Stimulated activated naive CD8-positive, alpha-beta T cell treated with anti-CD3 and anti-CD28 coated beads, Interleukin-15, amount 100 ng/mL, for 72 hours (primary cell): Measurements from ENCODE around the gene HOXA10.
A peak's percentile ranks its signal among the peaks of the same experiment; 100 is the strongest.

ENCODE experiments used
- ATAC-seq: fragments of 150-1000 bp; cut with Tn5 transposase; 2 replicates; pipeline ENCODE4 v1.10.0; 2021; ENCODE audit warnings: mild to moderate bottlenecking, moderate library complexity
- DNase-seq, 2 donors: peaks; one replicate each; pipeline ENCODE4 v3.0.0; 2021 to 2022
- H3K27ac Mint-ChIP-seq, 2 donors: one replicate each; pipeline ENCODE4 v1.8.0; 2022; ENCODE audit warnings: mild to moderate bottlenecking in 2 of 2, mixed read lengths in 2 of 2, moderate library complexity in 2 of 2
- H3K27me3 Mint-ChIP-seq: one replicate; pipeline ENCODE4 v1.8.0; 2022; ENCODE audit warnings: mixed read lengths
- H3K4me1 Mint-ChIP-seq: one replicate; pipeline ENCODE4 v1.8.0; 2022; ENCODE audit warnings: mild to moderate bottlenecking, mixed read lengths
- H3K4me3 Mint-ChIP-seq, 2 donors: one replicate each; pipeline ENCODE4 v1.8.0; 2022; ENCODE audit warnings: mild to moderate bottlenecking in 2 of 2, mixed read lengths in 2 of 2, moderate library complexity in 1 of 2
- H3K9me3 Mint-ChIP-seq, 2 donors: one replicate each; pipeline ENCODE4 v1.8.0; 2022; ENCODE audit warnings: mixed read lengths in 2 of 2

Gene HOXA10

GRCh38 chr7:27153526-27153925 lies 20.6 kb downstream of the HOXA10 start:
- ATAC-seq (no peak), DNase-seq (no peak)
- peaks cover 100% of the 10 kb centered on the region for H3K27me3 Mint-ChIP-seq
- H3K9me3 Mint-ChIP-seq = no peaks in the 10 kb centered on the region
- H3K27ac Mint-ChIP-seq = no peak overlapping the region
- no peak overlapping the region for H3K4me3 Mint-ChIP-seq
- H3K4me1 Mint-ChIP-seq = peaks cover 69% of the 10 kb centered on the region

GRCh38 chr7:27152816-27153442 lies 21.2 kb downstream of the HOXA10 start:
- DNase-seq (no peak), ATAC-seq (no peak)
- H3K27me3 Mint-ChIP-seq = peaks cover 100% of the 10 kb centered on the region
- H3K4me1 Mint-ChIP-seq = peaks cover 69% of the 10 kb centered on the region
- no peak overlapping the region for H3K27ac Mint-ChIP-seq
- no peaks in the 10 kb centered on the region for H3K9me3 Mint-ChIP-seq
- no peak overlapping the region for H3K4me3 Mint-ChIP-seq

GRCh38 chr7:27151931-27152815 lies 21.9 kb downstream of the HOXA10 start, which contains the start of gene HOXA3:
TSS of gene HOXA3 (minus strand) at chr7:27152583. CDS start at chr7:27110640, 41,943 bp downstream.
- peaks cover 62% of the 10 kb centered on the region for H3K4me1 Mint-ChIP-seq
- ATAC-seq = no peak
- no peaks in the 10 kb centered on the region for H3K9me3 Mint-ChIP-seq
- peak within 1 kb of the TSS; percentile 79 to 87 for H3K4me3 Mint-ChIP-seq
- no peak for DNase-seq
- peak within 1 kb of the TSS in 1 of 2 donors; percentile 68 for H3K27ac Mint-ChIP-seq
- H3K27me3 Mint-ChIP-seq = peaks cover 100% of the 10 kb centered on the region

GRCh38 chr7:27151341-27151930 lies 22.7 kb downstream of the HOXA10 start:
- no peak for ATAC-seq
- no peak for DNase-seq
- peaks cover 58% of the 10 kb centered on the region for H3K4me1 Mint-ChIP-seq
- H3K4me3 Mint-ChIP-seq = peak overlapping the region; percentile 79 to 87
- H3K27me3 Mint-ChIP-seq = peaks cover 100% of the 10 kb centered on the region
- no peaks in the 10 kb centered on the region for H3K9me3 Mint-ChIP-seq
- peak overlapping the region in 1 of 2 donors; percentile 68 for H3K27ac Mint-ChIP-seq

GRCh38 chr7:27150568-27151340 lies 23.4 kb downstream of the HOXA10 start:
- Mint-ChIP-seq H3K4me3 (peak overlapping the region; percentile 79 to 87), H3K27me3 (peaks cover 100% of the 10 kb centered on the region), H3K4me1 (peaks cover 52% of the 10 kb centered on the region), H3K27ac (no peak overlapping the region), H3K9me3 (no peaks in the 10 kb centered on the region)
- ATAC-seq (peak; percentile 79), DNase-seq (peak; percentile 74 to 79)

- Mint-ChIP-seq H3K27ac (no peak overlapping the region), H3K4me1 (peaks cover 44% of the 10 kb centered on the region), H3K9me3 (no peaks in the 10 kb centered on the region), H3K27me3 (peaks cover 100% of the 10 kb centered on the region), H3K4me3 (peak overlapping the region; percentile 79 to 87)
- ATAC-seq = peak; percentile 17
- peak in 1 of 2 donors; percentile 9 for DNase-seq
Observed at GRCh38 chr7:27149842-27150567, 24.1 kb downstream of the HOXA10 start.

- ATAC-seq (no peak), DNase-seq (no peak)
- Mint-ChIP-seq H3K4me1 (peaks cover 35% of the 10 kb centered on the region), H3K9me3 (no peaks in the 10 kb centered on the region), H3K27ac (no peak overlapping the region), H3K27me3 (peaks cover 94% of the 10 kb centered on the region), H3K4me3 (no peak overlapping the region)
Observed at GRCh38 chr7:27148756-27149641, 25.1 kb downstream of the HOXA10 start.

- H3K4me1 Mint-ChIP-seq = peaks cover 35% of the 10 kb centered on the region
- peak overlapping the region; percentile 69 to 78 for H3K4me3 Mint-ChIP-seq
- no peak for ATAC-seq
- no peaks in the 10 kb centered on the region for H3K9me3 Mint-ChIP-seq
- peaks cover 86% of the 10 kb centered on the region for H3K27me3 Mint-ChIP-seq
- no peak for DNase-seq
- no peak overlapping the region for H3K27ac Mint-ChIP-seq
Observed at GRCh38 chr7:27148031-27148755, 25.9 kb downstream of the HOXA10 start.

GRCh38 chr7:27147199-27148030 lies 26.7 kb downstream of the HOXA10 start, which contains the start of gene HOXA6:
TSS of gene HOXA6 (minus strand) at chr7:27147774. CDS start at chr7:27147749, 25 bp downstream.
- Mint-ChIP-seq H3K27me3 (peaks cover 85% of the 10 kb centered on the region), H3K27ac (no peak within 1 kb of the TSS), H3K4me3 (peak within 1 kb of the TSS; percentile 69 to 78), H3K4me1 (peaks cover 33% of the 10 kb centered on the region), H3K9me3 (no peaks in the 10 kb centered on the region)
- ATAC-seq (no peak), DNase-seq (no peak)

GRCh38 chr7:27146491-27147198 lies 27.5 kb downstream of the HOXA10 start:
- ATAC-seq = no peak

GRCh38 chr7:27145914-27146412 lies 28.2 kb downstream of the HOXA10 start:
- no peak overlapping the region for H3K4me3 Mint-ChIP-seq
- H3K4me1 Mint-ChIP-seq = peaks cover 19% of the 10 kb centered on the region
- ATAC-seq (no peak), DNase-seq (no peak)
- H3K27ac Mint-ChIP-seq = no peak overlapping the region
- H3K9me3 Mint-ChIP-seq = no peaks in the 10 kb centered on the region
- H3K27me3 Mint-ChIP-seq = peaks cover 85% of the 10 kb centered on the region

More at GRCh38 chr7:27146491-27147198, 27.5 kb downstream of the HOXA10 start:
- Mint-ChIP-seq H3K4me3 (no peak overlapping the region), H3K27me3 (peaks cover 85% of the 10 kb centered on the region), H3K9me3 (no peaks in the 10 kb centered on the region), H3K27ac (no peak overlapping the region), H3K4me1 (peaks cover 26% of the 10 kb centered on the region)
- no peak for DNase-seq
